MCF 10A (cell line): ENCODE results near the gene PYGM. TPM values are rescaled to one million over a fixed set of nuclear protein-coding genes. Genes with fewer than 3 reads are reported as not detected.

Source experiments
- BruUV-seq: library from RNA; stranded (reverse); fragments of 400-500 nt; replicated peaks from 2 replicates; lab custom pipeline; 2021; lab: Mats Ljungman, UMichigan
- CTCF ChIA-PET: fragments of 300-600 bp; sonication (Branson Sonifier 250); formaldehyde crosslinking; extraction: SDS; loops from one replicate; lab custom pipeline; 2021; ENCODE audit warnings: antibody characterized with exemption, inconsistent platforms; lab: Yijun Ruan, JAX
- POLR2A ChIA-PET: fragments of 300-600, 350-650 bp; sonication (Branson Sonifier 250); formaldehyde crosslinking; extraction: SDS; loops from one replicate; lab custom pipeline; 2020; ENCODE audit warnings: antibody characterized with exemption, inconsistent platforms; lab: Yijun Ruan, JAX
- DNase-seq: peaks from one replicate; pipeline ENCODE4 v3.0.0-alpha.2; 2018; ENCODE audit not compliant: unreplicated experiment
- H3K27ac Mint-ChIP-seq: one replicate; pipeline ENCODE4 v1.8.0; 2022; ENCODE audit warnings: mild to moderate bottlenecking, low read depth, mixed read lengths; ENCODE audit not compliant: unreplicated experiment
- H3K27me3 Mint-ChIP-seq: one replicate; pipeline ENCODE4 v1.8.0; 2022; ENCODE audit warnings: mixed read lengths; ENCODE audit not compliant: insufficient read depth, unreplicated experiment
- H3K36me3 Mint-ChIP-seq: one replicate; pipeline ENCODE4 v1.8.0; 2022; ENCODE audit warnings: mild to moderate bottlenecking, moderate library complexity, mixed read lengths; ENCODE audit not compliant: insufficient read depth, unreplicated experiment
- H3K4me1 Mint-ChIP-seq: one replicate; pipeline ENCODE4 v1.8.0; 2022; ENCODE audit warnings: mixed read lengths; ENCODE audit not compliant: insufficient read depth, unreplicated experiment
- H3K4me3 Mint-ChIP-seq: one replicate; pipeline ENCODE4 v1.8.0; 2022; ENCODE audit warnings: mild to moderate bottlenecking, moderate library complexity, mixed read lengths; ENCODE audit not compliant: unreplicated experiment
- H3K9me3 Mint-ChIP-seq: one replicate; pipeline ENCODE4 v1.8.0; 2022; ENCODE audit warnings: mixed read lengths; ENCODE audit not compliant: unreplicated experiment
- CTCF ChIP-seq: fragments of 200-600 bp; IDR thresholded peaks from one replicate; pipeline ENCODE4 v1.8.0; 2022; ENCODE audit warnings: antibody characterized with exemption, mild to moderate bottlenecking; ENCODE audit not compliant: unreplicated experiment
- intact Hi-C: fragments of 100-400 bp; cut with micrococcal nuclease; formaldehyde crosslinking; loops from 2 replicates; pipeline ENCODE4 v1.14.1; 2022
- total RNA-seq: library from RNA; stranded (reverse); gene quantifications from 2 replicates; pipeline ENCODE4 v1.2.3, GENCODE V29; 2022

PYGM gene
- total RNA-seq, 1 experiment from 2014 or later: 0.09 TPM

- DNase-seq: no peak
- H3K36me3 Mint-ChIP-seq: peaks cover 59% of the 10 kb centered on the region
- H3K4me3 Mint-ChIP-seq: no peak overlapping the region
These were observed 3.1 kb upstream of the PYGM start for GRCh38 chr11:64762674-64763525.

GRCh38 chr11:64762277-64762673 is 2.5 kb upstream of the PYGM start:
- no peak overlapping the region for H3K4me3 Mint-ChIP-seq
- intact Hi-C loops: no loop called here
- no peaks in the 10 kb centered on the region for H3K4me1 Mint-ChIP-seq
- ChIA-PET POLR2A (interaction anchor here (0.6 to 6.8 kb wide), 2 partner anchors 13 to 252 kb away, joined by 3 to 86 read pairs; partner anchors contain the start of gene SF1), CTCF (interaction anchor here (0.7 kb wide), 1 partner anchor 327 kb away, joined by 3 read pairs; no protein-coding TSS in a partner anchor)
- H3K9me3 Mint-ChIP-seq: no peaks in the 10 kb centered on the region
- H3K36me3 Mint-ChIP-seq: peaks cover 53% of the 10 kb centered on the region
- H3K27ac Mint-ChIP-seq: no peak overlapping the region
- no peaks in the 10 kb centered on the region for H3K27me3 Mint-ChIP-seq
- no peak for TF ChIP-seq CTCF
- no peak for DNase-seq
- BruUV-seq: no TSS peak

More at GRCh38 chr11:64762674-64763525, 3.1 kb upstream of the PYGM start:
- no peak overlapping the region for H3K27ac Mint-ChIP-seq
- BruUV-seq: no TSS peak
- intact Hi-C loops: no loop called here
- no peaks in the 10 kb centered on the region for H3K4me1 Mint-ChIP-seq
- no peaks in the 10 kb centered on the region for H3K27me3 Mint-ChIP-seq
- TF ChIP-seq CTCF: no peak
- ChIA-PET CTCF (interaction anchor here (0.7 kb wide), 3 partner anchors 21 to 327 kb away, joined by 3 read pairs; no protein-coding TSS in a partner anchor), POLR2A (interaction anchor here (0.7 to 6.8 kb wide), 2 partner anchors 12 to 169 kb away, joined by 3 to 86 read pairs; partner anchors contain the start of gene SF1)
- no peaks in the 10 kb centered on the region for H3K9me3 Mint-ChIP-seq

GRCh38 chr11:64760759-64761420 is 1.1 kb upstream of the PYGM start:
- BruUV-seq: no TSS peak
- POLR2A ChIA-PET: interaction anchor here (0.9 to 6.8 kb wide), 2 partner anchors 14 to 83 kb away, joined by 4 to 86 read pairs; partner anchors contain the start of gene SF1
- Mint-ChIP-seq H3K27me3 (no peaks in the 10 kb centered on the region), H3K27ac (no peak overlapping the region), H3K4me1 (no peaks in the 10 kb centered on the region), H3K9me3 (no peaks in the 10 kb centered on the region), H3K4me3 (no peak overlapping the region), H3K36me3 (peaks cover 39% of the 10 kb centered on the region)
- DNase-seq: no peak
- CTCF ChIA-PET: interaction anchor here (0.7 to 1.8 kb wide), 4 partner anchors 10 to 72 kb away, joined by 3 to 5 read pairs (median 4); no protein-coding TSS in a partner anchor
- intact Hi-C loops: no loop called here
- no peak for TF ChIP-seq CTCF
